RWPE2 (cell line): ENCODE results near the gene AMH.

ENCODE experiments used
- ATAC-seq: fragments of 200-7000 bp; cut with Tn5 transposase; 3 replicates; pipeline ENCODE4 v1.9.1; 2021; ENCODE audit warnings: low read depth
- DNase-seq: peaks from one replicate; pipeline ENCODE4 v3.0.0-alpha.2; 2020; ENCODE audit warnings: low spot score
- H3K27ac ChIP-seq: fragments of 450-650 bp; 2 replicates; pipeline ENCODE4 v1.5.1; 2017; ENCODE audit warnings: mild to moderate bottlenecking; ENCODE audit not compliant: poor library complexity, severe bottlenecking
- H3K27me3 ChIP-seq: fragments of 250-450 bp; sonication (Bioruptor Pico); 2 replicates; pipeline ENCODE4 v1.5.1; 2021; ENCODE audit warnings: mild to moderate bottlenecking, moderate library complexity; ENCODE audit not compliant: insufficient read depth, poor library complexity, severe bottlenecking
- H3K36me3 ChIP-seq: fragments of 250-450 bp; sonication (Bioruptor Pico); 2 replicates; pipeline ENCODE4 v1.5.1; 2020; ENCODE audit warnings: low read depth, mild to moderate bottlenecking, moderate library complexity
- H3K4me1 ChIP-seq: fragments of 250-450 bp; sonication (Bioruptor Pico); 2 replicates; pipeline ENCODE4 v1.5.1; 2021; ENCODE audit warnings: mild to moderate bottlenecking, moderate library complexity; ENCODE audit not compliant: insufficient read depth, poor library complexity, severe bottlenecking
- H3K4me3 ChIP-seq: fragments of 250-450 bp; sonication (Bioruptor Pico); 2 replicates; pipeline ENCODE4 v1.5.1; 2021; ENCODE audit warnings: mild to moderate bottlenecking, moderate library complexity; ENCODE audit not compliant: severe bottlenecking
- H3K9me3 ChIP-seq: fragments of 250-450 bp; sonication (Bioruptor Pico); 2 replicates; pipeline ENCODE4 v1.5.1; 2021; ENCODE audit warnings: mild to moderate bottlenecking, moderate library complexity; ENCODE audit not compliant: severe bottlenecking
- CTCF ChIP-seq: fragments of 450-650 bp; IDR thresholded peaks from one replicate; pipeline ENCODE4 v1.5.1; 2017; ENCODE audit warnings: mild to moderate bottlenecking, moderate library complexity; ENCODE audit not compliant: poor library complexity, severe bottlenecking

Gene AMH

GRCh38 chr19:2210987-2211740 lies 38.0 kb upstream of the AMH start:
- Histone ChIP-seq H3K36me3 (peaks cover 66% of the 10 kb centered on the region), H3K27ac (no peak overlapping the region), H3K27me3 (no peaks in the 10 kb centered on the region), H3K9me3 (no peaks in the 10 kb centered on the region), H3K4me1 (no peaks in the 10 kb centered on the region), H3K4me3 (no peak overlapping the region)
- DNase-seq: no peak
- TF ChIP-seq CTCF: no peak
- no peak for ATAC-seq

GRCh38 chr19:2212861-2213711 lies 36.0 kb upstream of the AMH start:
- TF ChIP-seq CTCF: no peak
- no peaks in the 10 kb centered on the region for H3K4me1 ChIP-seq
- no peak for ATAC-seq
- no peaks in the 10 kb centered on the region for H3K9me3 ChIP-seq
- no peak for DNase-seq
- H3K27me3 ChIP-seq: no peaks in the 10 kb centered on the region
- H3K4me3 ChIP-seq: no peak overlapping the region
- peaks cover 71% of the 10 kb centered on the region for H3K36me3 ChIP-seq
- H3K27ac ChIP-seq: no peak overlapping the region

GRCh38 chr19:2213799-2214198 lies 35.3 kb upstream of the AMH start:
- TF ChIP-seq CTCF: no peak
- DNase-seq (no peak), ATAC-seq (no peak)
- no peaks in the 10 kb centered on the region for H3K27me3 ChIP-seq
- H3K27ac ChIP-seq: no peak overlapping the region
- H3K9me3 ChIP-seq: no peaks in the 10 kb centered on the region
- H3K4me3 ChIP-seq: no peak overlapping the region
- H3K36me3 ChIP-seq: peaks cover 74% of the 10 kb centered on the region
- H3K4me1 ChIP-seq: no peaks in the 10 kb centered on the region

GRCh38 chr19:2214251-2214650 lies 34.9 kb upstream of the AMH start:
- ATAC-seq (no peak), DNase-seq (no peak)
- no peaks in the 10 kb centered on the region for H3K4me1 ChIP-seq
- H3K9me3 ChIP-seq: no peaks in the 10 kb centered on the region
- TF ChIP-seq CTCF: no peak
- H3K27ac ChIP-seq: no peak overlapping the region
- H3K4me3 ChIP-seq: no peak overlapping the region
- H3K36me3 ChIP-seq: peaks cover 78% of the 10 kb centered on the region
- H3K27me3 ChIP-seq: no peaks in the 10 kb centered on the region
